Nephron (organoid): ENCODE data around the gene SCN4B.
"Not testable (repeated sequence)": the region's sequence is repeated elsewhere in the genome, so short reads cannot be mapped to it uniquely, and the experiment has no call there.

Source experiments
- H3K27ac Mint-ChIP-seq, 3 experiments: 2 replicates each; pipeline ENCODE4 v1.8.0; 2020; ENCODE audit warnings: mixed read lengths in 3 of 3, mild to moderate bottlenecking in 2 of 3, moderate library complexity in 1 of 3
- H3K27me3 Mint-ChIP-seq: 2 replicates; pipeline ENCODE4 v1.8.0; 2021; ENCODE audit warnings: low read depth, mild to moderate bottlenecking, moderate library complexity, mixed read lengths
- H3K36me3 Mint-ChIP-seq: 2 replicates; pipeline ENCODE4 v1.8.0; 2020; ENCODE audit warnings: low read depth, mixed read lengths
- H3K4me1 Mint-ChIP-seq: 2 replicates; pipeline ENCODE4 v1.8.0; 2020; ENCODE audit warnings: mixed read lengths
- H3K4me3 Mint-ChIP-seq, 3 experiments: 2 replicates each; pipeline ENCODE4 v1.8.0; 2020; ENCODE audit warnings: mild to moderate bottlenecking in 3 of 3, mixed read lengths in 3 of 3, moderate library complexity in 2 of 3
- H3K9me3 Mint-ChIP-seq: 2 replicates; pipeline ENCODE4 v1.8.0; 2020; ENCODE audit warnings: mixed read lengths
- TF ChIP-seq, protein P1 (sequence below), 3 experiments: fragments of 200-600 bp; sonication (generic); IDR thresholded peaks; one replicate each; pipeline ENCODE4 v1.5.0; 2021; ENCODE audit warnings: antibody characterized with exemption in 3 of 3; ENCODE audit not compliant: unreplicated experiment in 3 of 3

The SCN4B gene

GRCh38 chr11:118198370-118198769 is 45.7 kb upstream of the SCN4B start:
- Mint-ChIP-seq H3K4me1 (peaks cover 20% of the 10 kb centered on the region), H3K9me3 (no peaks in the 10 kb centered on the region), H3K27me3 (peaks cover 11% of the 10 kb centered on the region), H3K36me3 (no peaks in the 10 kb centered on the region), H3K27ac (peak overlapping the region; percentile 48 to 66 (median 57)), H3K4me3 (peak overlapping the region in 2 of 3 experiments; percentile 25 to 43)
- TF ChIP-seq, protein P1, sequence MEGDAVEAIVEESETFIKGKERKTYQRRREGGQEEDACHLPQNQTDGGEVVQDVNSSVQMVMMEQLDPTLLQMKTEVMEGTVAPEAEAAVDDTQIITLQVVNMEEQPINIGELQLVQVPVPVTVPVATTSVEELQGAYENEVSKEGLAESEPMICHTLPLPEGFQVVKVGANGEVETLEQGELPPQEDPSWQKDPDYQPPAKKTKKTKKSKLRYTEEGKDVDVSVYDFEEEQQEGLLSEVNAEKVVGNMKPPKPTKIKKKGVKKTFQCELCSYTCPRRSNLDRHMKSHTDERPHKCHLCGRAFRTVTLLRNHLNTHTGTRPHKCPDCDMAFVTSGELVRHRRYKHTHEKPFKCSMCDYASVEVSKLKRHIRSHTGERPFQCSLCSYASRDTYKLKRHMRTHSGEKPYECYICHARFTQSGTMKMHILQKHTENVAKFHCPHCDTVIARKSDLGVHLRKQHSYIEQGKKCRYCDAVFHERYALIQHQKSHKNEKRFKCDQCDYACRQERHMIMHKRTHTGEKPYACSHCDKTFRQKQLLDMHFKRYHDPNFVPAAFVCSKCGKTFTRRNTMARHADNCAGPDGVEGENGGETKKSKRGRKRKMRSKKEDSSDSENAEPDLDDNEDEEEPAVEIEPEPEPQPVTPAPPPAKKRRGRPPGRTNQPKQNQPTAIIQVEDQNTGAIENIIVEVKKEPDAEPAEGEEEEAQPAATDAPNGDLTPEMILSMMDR (IDR thresholded peaks at IDR 0.05; ENCODE audit: unreplicated experiment in 3 of 3): peak; percentile 82 to 88 (median 85)

DNA sequence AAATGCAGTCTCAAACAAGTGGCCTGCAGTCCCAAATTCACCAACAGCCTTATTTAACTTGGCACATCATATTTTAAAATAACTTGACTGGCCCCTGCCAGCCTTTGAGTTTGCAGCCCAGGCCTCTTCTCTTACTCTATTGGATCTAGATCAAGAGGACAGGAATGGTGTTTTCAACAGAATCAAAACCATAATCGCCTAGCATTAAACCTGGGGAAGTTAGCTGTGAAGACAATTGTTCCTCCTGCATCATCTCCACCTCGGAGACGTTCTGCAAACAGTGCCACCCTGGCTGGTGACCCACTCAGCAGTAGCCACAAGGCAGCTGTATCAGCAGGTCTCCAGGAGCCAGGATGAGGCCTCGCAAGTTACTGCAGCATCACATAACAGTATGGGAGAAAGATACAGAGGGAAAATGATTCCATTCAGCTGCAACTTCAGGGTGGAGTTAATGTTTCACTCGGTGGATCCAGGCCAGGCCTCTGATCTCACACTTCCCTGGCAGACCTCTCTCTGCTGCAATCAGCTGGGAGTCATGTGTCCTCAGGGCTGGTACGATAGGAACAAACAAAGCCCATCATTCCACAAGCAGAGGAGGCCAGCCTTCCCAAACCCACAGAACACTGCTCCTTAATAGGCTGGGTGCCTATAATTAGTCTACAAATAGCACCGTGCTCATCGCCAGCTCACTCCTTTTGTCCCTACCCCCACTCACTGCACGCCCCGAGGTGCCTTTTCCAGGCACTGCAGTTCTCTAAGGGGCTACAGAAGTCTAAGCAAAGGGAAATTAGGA is 42.4 kb upstream of the SCN4B start:
- peak overlapping the region; percentile 87 to 94 (median 89) for H3K27ac Mint-ChIP-seq
- H3K27me3 Mint-ChIP-seq: peaks cover 16% of the 10 kb centered on the region
- peaks cover 12% of the 10 kb centered on the region for H3K9me3 Mint-ChIP-seq
- TF ChIP-seq, protein P1 (IDR thresholded peaks at IDR 0.05; ENCODE audit: unreplicated experiment in 3 of 3): no peak
- H3K36me3 Mint-ChIP-seq: no peaks in the 10 kb centered on the region
- H3K4me1 Mint-ChIP-seq: peaks cover 20% of the 10 kb centered on the region
- H3K4me3 Mint-ChIP-seq: no peak overlapping the region

GRCh38 chr11:118193910-118194566 is 41.4 kb upstream of the SCN4B start:
- Mint-ChIP-seq H3K27ac (peak overlapping the region in 1 of 3 experiments; percentile 87), H3K4me3 (no peak overlapping the region), H3K36me3 (no peaks in the 10 kb centered on the region), H3K9me3 (peaks cover 15% of the 10 kb centered on the region), H3K4me1 (peaks cover 20% of the 10 kb centered on the region), H3K27me3 (peaks cover 22% of the 10 kb centered on the region)
- TF ChIP-seq, protein P1 (IDR thresholded peaks at IDR 0.05; ENCODE audit: unreplicated experiment in 3 of 3): no peak

DNA sequence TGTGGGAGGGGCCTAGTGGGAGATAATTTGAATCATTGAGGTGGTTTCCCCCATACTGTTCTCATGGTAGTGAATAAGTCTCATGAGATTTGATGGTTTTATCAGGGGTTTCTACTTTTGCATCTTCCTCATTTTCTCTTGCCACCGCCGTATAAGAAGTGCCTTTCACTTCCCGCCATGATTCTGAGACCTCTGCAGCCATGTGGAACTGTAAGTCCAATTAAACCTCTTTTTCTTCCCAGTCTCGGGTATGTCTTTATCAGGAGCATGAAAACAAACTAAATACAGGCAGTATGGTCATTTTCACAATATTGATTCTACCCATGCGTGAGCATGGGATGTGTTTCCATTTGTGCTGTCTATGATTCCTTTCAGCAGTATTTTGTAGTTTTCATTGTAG is 40.2 kb upstream of the SCN4B start:
- H3K4me3 Mint-ChIP-seq, H3K36me3 Mint-ChIP-seq, H3K27ac Mint-ChIP-seq: not testable (repeated sequence)
- peaks cover 30% of the 10 kb centered on the region for H3K27me3 Mint-ChIP-seq
- peaks cover 15% of the 10 kb centered on the region for H3K9me3 Mint-ChIP-seq
- H3K4me1 Mint-ChIP-seq: peaks cover 16% of the 10 kb centered on the region

GRCh38 chr11:118190942-118191506 is 38.4 kb upstream of the SCN4B start:
- not testable (repeated sequence) for H3K4me3 Mint-ChIP-seq, H3K27ac Mint-ChIP-seq, H3K36me3 Mint-ChIP-seq
- H3K9me3 Mint-ChIP-seq: peaks cover 15% of the 10 kb centered on the region
- peaks cover 34% of the 10 kb centered on the region for H3K27me3 Mint-ChIP-seq
- H3K4me1 Mint-ChIP-seq: peaks cover 16% of the 10 kb centered on the region

GRCh38 chr11:118186346-118187107 is 33.9 kb upstream of the SCN4B start:
- H3K27ac Mint-ChIP-seq: no peak overlapping the region
- no peaks in the 10 kb centered on the region for H3K4me1 Mint-ChIP-seq
- peaks cover 8% of the 10 kb centered on the region for H3K9me3 Mint-ChIP-seq
- no peak overlapping the region for H3K4me3 Mint-ChIP-seq
- TF ChIP-seq, protein P1 (IDR thresholded peaks at IDR 0.05; ENCODE audit: unreplicated experiment in 3 of 3): no peak
- H3K36me3 Mint-ChIP-seq: no peaks in the 10 kb centered on the region
- H3K27me3 Mint-ChIP-seq: peaks cover 38% of the 10 kb centered on the region
